BE2C (cell line): ENCODE data around the gene SNN.

Experiments
- DNase-seq: peaks from one replicate; pipeline ENCODE4 v3.0.0-alpha.2; 2020
- H3K27me3 ChIP-seq: fragments of 250-450 bp; sonication (Bioruptor Pico); 2 replicates; pipeline ENCODE4 v1.5.1; 2020; ENCODE audit warnings: mild to moderate bottlenecking
- H3K36me3 ChIP-seq: fragments of 250-450 bp; sonication (Bioruptor Pico); 2 replicates; pipeline ENCODE4 v1.5.1; 2020; ENCODE audit warnings: mild to moderate bottlenecking
- H3K4me1 ChIP-seq: fragments of 250-450 bp; sonication (Bioruptor Pico); 2 replicates; pipeline ENCODE4 v1.5.1; 2020
- H3K4me3 ChIP-seq: 2 replicates; pipeline ENCODE4 v1.5.1; 2011; ENCODE audit warnings: low read depth, low read length
- H3K9me3 ChIP-seq: fragments of 250-450 bp; sonication (Bioruptor Pico); 2 replicates; pipeline ENCODE4 v1.5.1; 2020
- CTCF ChIP-seq: IDR thresholded peaks from 2 replicates; pipeline ENCODE4 v1.5.1; 2012; ENCODE audit warnings: mild to moderate bottlenecking, low read depth, low read length

Gene SNN

GRCh38 chr16:11706180-11706742, 38.0 kb downstream of the SNN start:
- Histone ChIP-seq H3K36me3 (peaks cover 3% of the 10 kb centered on the region; the same call in 1 of the 2 replicates), H3K27me3 (no peaks in the 10 kb centered on the region)

GRCh38 chr16:11707679-11708197, 39.5 kb downstream of the SNN start:
- Histone ChIP-seq H3K9me3 (no peaks in the 10 kb centered on the region), H3K4me1 (peaks cover 3% of the 10 kb centered on the region; the same call in 1 of the 2 replicates), H3K36me3 (peaks cover 3% of the 10 kb centered on the region; the same call in 1 of the 2 replicates), H3K27me3 (no peaks in the 10 kb centered on the region), H3K4me3 (no peak overlapping the region)
- no peak for TF ChIP-seq CTCF
- no peak for DNase-seq

More at GRCh38 chr16:11706180-11706742, 38.0 kb downstream of the SNN start:
- TF ChIP-seq CTCF, result no peak
- no peaks in the 10 kb centered on the region for H3K9me3 ChIP-seq
- H3K4me3 ChIP-seq, result no peak overlapping the region
- no peak for DNase-seq
- H3K4me1 ChIP-seq, result peaks cover 3% of the 10 kb centered on the region; the same call in 1 of the 2 replicates

- peaks cover 1% of the 10 kb centered on the region; the same call in 1 of the 2 replicates for H3K36me3 ChIP-seq
- H3K9me3 ChIP-seq, result no peaks in the 10 kb centered on the region
- DNase-seq, result no peak
- TF ChIP-seq CTCF, result no peak
- no peaks in the 10 kb centered on the region for H3K27me3 ChIP-seq
- no peak overlapping the region for H3K4me3 ChIP-seq
- H3K4me1 ChIP-seq, result peaks cover 3% of the 10 kb centered on the region; the same call in 1 of the 2 replicates
Observed at GRCh38 chr16:11708421-11708820, 40.2 kb downstream of the SNN start.

- Histone ChIP-seq H3K9me3 (no peaks in the 10 kb centered on the region), H3K27me3 (no peaks in the 10 kb centered on the region), H3K36me3 (peaks cover 2% of the 10 kb centered on the region), H3K4me3 (no peak overlapping the region), H3K4me1 (no peaks in the 10 kb centered on the region; the same call in 1 of the 2 replicates)
- DNase-seq, result no peak
- no peak for TF ChIP-seq CTCF
Observed at GRCh38 chr16:11711662-11712061, 43.4 kb downstream of the SNN start.

GRCh38 chr16:11712122-11712521, 43.9 kb downstream of the SNN start:
- TF ChIP-seq CTCF, result no peak
- peaks cover 2% of the 10 kb centered on the region for H3K36me3 ChIP-seq

GRCh38 chr16:11715246-11715947, 47.1 kb downstream of the SNN start:
- no peak for TF ChIP-seq CTCF

More at GRCh38 chr16:11712122-11712521, 43.9 kb downstream of the SNN start:
- Histone ChIP-seq H3K27me3 (no peaks in the 10 kb centered on the region), H3K9me3 (no peaks in the 10 kb centered on the region), H3K4me1 (no peaks in the 10 kb centered on the region; the same call in 1 of the 2 replicates), H3K4me3 (no peak overlapping the region)
- DNase-seq, result no peak

More at GRCh38 chr16:11715246-11715947, 47.1 kb downstream of the SNN start:
- Histone ChIP-seq H3K4me3 (no peak overlapping the region), H3K4me1 (no peaks in the 10 kb centered on the region), H3K9me3 (no peaks in the 10 kb centered on the region), H3K36me3 (peaks cover 2% of the 10 kb centered on the region), H3K27me3 (no peaks in the 10 kb centered on the region)
- DNase-seq, result no peak
